HT1080 (cell line): Measurements from ENCODE around the gene SYNE1. TPM values are rescaled to one million over a fixed set of nuclear protein-coding genes. Genes with fewer than 3 reads are reported as not detected.

Experiments used
- DNase-seq: peaks from one replicate; pipeline ENCODE4 v3.0.0-alpha.2; 2015; ENCODE audit warnings: low read depth
- total RNA-seq: library from RNA; depleted of rRNA; stranded (reverse); fragments of >200 nt; shearing (Covaris generic); gene quantifications from 2 replicates; pipeline ENCODE4 v1.2.3, GENCODE V29; 2014

SYNE1 gene
- total RNA-seq, 1 experiment from 2014 or later, result 20.8 TPM

- DNase-seq, result peak; percentile 84
These were observed 255.9 kb downstream of the SYNE1 start for GRCh38 chr6:152380993-152381898.

DNA sequence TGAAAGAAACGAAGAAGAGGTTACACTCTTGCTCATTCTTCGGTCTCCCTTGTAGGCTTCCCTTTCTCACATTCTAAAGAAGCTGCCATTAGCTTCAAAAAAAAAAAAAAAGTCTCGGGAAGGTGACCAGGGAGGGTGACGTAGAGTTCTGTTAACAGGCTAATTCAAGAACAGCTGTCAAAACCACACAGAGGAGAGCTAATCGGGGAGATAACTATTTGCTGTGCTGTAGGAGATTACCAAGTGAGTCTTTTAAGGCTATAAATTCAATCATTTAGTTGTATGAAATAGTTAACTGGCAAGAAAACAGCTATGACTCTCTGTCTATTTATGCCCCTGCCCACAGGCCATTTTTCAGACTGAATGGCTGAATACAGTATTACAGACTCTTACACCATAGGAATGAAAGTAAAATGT lies 256.8 kb downstream of the SYNE1 start:
- DNase-seq, result peak; percentile 66

- no peak for DNase-seq
These were observed 257.7 kb downstream of the SYNE1 start for GRCh38 chr6:152379423-152379822.

- peak; percentile 27 for DNase-seq
These were observed 259.0 kb downstream of the SYNE1 start for GRCh38 chr6:152378169-152378568.

- no peak for DNase-seq
These were observed 262.0 kb downstream of the SYNE1 start for GRCh38 chr6:152375197-152375596.

DNA sequence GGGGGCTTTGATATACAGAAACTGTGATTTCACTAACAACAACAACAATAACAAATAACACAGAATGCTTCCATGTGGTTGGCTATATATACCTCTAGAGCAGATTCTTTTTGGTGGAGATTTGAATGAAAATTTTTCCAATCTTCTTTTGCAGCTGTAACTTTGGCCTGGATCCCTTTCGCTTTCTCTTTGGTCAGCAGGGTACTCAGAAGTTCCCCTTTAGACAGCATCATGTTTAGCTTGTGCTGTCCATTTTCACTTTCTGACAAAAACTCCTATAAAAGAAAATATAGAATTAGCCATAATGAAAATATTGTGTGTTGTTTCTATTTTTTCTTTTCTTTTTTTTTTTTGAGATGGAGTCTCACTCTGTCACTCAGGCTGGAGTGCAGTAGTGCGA lies 264.2 kb downstream of the SYNE1 start:
- DNase-seq, result no peak

GRCh38 chr6:152371775-152372174 lies 265.4 kb downstream of the SYNE1 start:
- DNase-seq, result no peak

DNA sequence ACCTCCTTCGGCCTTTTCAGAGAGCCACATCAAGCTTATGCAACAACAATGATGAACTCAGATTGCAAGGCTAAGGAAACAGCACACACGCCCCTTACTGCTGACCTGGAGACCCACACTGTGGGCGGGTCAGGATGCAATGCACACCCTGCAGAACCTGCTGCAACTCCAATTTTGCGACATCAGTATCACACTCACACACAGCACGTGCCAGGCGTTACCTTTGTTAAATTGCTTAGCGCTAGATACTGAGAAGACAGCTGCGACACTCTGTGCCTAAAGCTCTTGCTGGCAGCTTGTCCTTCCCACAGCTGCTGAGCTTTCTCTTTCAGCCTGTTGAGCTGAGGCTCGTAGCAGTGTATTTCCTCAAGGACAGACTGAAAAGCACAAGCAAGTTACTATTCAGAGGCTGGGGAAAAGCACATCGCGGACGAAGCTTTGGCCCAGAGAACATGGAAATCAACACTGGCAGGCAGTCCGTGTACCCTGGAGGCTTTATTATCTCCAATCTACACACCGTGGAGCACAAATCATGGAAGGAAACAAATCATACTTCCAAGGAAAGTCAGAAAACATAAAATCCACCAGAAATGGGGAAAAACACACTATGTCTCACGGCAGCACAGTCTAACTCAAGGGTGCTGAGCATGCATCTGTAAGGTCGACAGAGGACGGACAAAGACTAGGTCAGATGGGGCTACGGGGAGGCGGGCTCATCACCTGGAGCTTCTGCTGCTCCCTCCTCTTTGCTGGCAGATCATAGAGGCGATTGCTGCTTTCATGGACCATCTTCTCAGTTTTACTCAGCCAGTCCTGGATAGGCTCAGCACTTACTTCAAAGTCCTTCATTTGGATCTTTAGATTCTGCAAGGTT lies 268.2 kb downstream of the SYNE1 start:
- no peak for DNase-seq

GRCh38 chr6:152364866-152365265 lies 272.3 kb downstream of the SYNE1 start:
- DNase-seq, result no peak

DNA sequence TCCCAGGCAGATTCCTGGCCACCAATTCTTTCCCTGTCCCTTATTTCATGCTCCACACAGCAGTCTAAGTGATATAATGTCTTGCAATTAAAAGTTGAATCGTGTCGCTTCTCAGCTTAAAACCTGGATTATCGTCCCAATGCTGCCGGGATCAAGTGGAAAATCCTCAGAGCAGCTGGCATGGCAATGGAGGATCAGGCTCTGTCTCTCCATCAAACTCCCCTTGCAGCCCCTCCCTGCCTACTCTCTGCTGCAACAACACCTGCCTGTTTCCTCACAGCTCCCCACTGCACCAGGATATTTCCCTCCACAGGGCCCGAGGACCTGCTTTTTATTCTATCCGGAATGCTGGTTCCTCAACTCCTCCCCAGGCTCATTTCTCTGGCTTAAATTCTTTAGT lies 277.1 kb downstream of the SYNE1 start:
- no peak for DNase-seq

- DNase-seq, result peak; percentile 42
These were observed 280.5 kb downstream of the SYNE1 start for GRCh38 chr6:152356662-152357061.

- no peak for DNase-seq
These were observed 281.1 kb downstream of the SYNE1 start for GRCh38 chr6:152356016-152356415.

GRCh38 chr6:152355166-152355565 lies 282.0 kb downstream of the SYNE1 start:
- DNase-seq, result no peak

- no peak for DNase-seq
These were observed 283.7 kb downstream of the SYNE1 start for GRCh38 chr6:152353440-152353839.

- no peak for DNase-seq
These were observed 285.4 kb downstream of the SYNE1 start for GRCh38 chr6:152351742-152352141.

DNA sequence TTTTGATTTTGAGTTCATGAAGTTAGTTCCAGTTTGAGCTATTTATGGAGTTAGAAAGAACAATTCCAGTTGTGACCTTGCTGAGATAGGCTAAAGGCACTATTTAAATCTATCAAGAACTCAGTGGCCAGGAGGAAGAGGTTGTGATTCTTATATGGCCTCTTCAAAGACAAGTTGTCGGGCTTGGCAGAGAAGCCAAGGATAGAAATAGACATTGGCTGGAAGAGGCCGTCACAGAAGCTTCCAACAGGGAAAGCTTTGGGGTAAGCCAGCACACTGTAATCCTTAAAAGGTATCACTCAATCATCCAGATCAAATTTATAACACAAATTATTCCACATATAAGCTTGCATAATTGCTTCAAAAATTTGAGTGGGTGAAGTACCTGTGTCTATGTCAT lies 286.1 kb downstream of the SYNE1 start:
- no peak for DNase-seq

DNA sequence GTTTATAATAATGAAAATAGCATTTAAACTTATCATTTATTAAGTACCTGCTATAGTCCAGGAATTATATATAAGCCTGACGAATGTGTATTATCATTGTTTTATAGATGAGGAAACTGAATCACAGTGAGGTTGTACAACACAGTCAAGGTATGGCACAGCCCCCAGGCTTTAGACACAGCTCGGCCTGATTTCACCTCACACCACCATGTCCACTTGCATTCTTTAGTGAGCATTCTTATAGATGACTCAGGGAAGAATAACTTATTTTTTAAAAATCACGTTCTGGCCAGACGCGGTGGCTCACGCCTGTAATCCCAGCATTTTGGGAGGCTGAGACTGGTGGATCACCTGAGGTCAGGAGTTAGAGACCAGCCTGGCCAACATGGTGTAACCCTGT lies 289.0 kb downstream of the SYNE1 start:
- DNase-seq, result no peak

GRCh38 chr6:152343735-152344360 lies 293.3 kb downstream of the SYNE1 start:
- DNase-seq, result no peak

GRCh38 chr6:152341596-152341995 lies 295.6 kb downstream of the SYNE1 start:
- no peak for DNase-seq

- peak; percentile 44 for DNase-seq
These were observed 298.6 kb downstream of the SYNE1 start for GRCh38 chr6:152338335-152339125.

- no peak for DNase-seq
These were observed 302.6 kb downstream of the SYNE1 start for GRCh38 chr6:152334555-152334954.
